GM21529 (cell line): ENCODE data around the gene NPIPB4.
A peak's percentile ranks its signal among the peaks of the same experiment; 100 is the strongest.
"Not testable (repeated sequence)": the region's sequence is repeated elsewhere in the genome, so short reads cannot be mapped to it uniquely, and the experiment has no call there.

Experiments
- ATAC-seq: cut with Tn5 transposase; IDR thresholded peaks from one replicate; pipeline ENCODE4 v1.9.1; 2021; ENCODE audit not compliant: unreplicated experiment

NPIPB4 gene

GRCh38 chr16:21857656-21858055 is at the start of gene NPIPB4:
Gene NPIPB4 (minus strand): TSS chr16:21857756. CDS start chr16:21857378, 378 bp downstream.
- not testable (repeated sequence) for ATAC-seq

DNA sequence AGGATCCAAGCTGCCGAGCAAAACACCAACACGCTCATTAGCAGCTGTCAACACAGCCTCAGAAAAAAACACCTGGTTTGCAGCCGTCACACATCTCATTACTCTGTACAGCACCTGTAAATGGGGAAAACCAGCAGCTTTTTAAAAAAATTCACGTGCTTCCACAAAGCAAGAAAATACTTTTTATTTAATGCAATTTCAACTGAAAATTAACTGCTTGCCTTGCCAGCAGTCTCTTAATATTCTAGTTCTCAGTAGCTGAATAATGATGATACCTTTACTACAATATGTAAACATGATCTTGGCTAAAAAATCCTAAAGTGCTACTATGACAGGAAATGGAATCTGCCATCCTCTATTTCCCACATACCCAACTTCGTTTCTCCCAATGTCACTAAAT is 41.4 kb upstream of the NPIPB4 start:
- ATAC-seq = not testable (repeated sequence)

- ATAC-seq = not testable (repeated sequence)
These were observed 24.4 kb upstream of the NPIPB4 start for GRCh38 chr16:21881988-21882387.

GRCh38 chr16:21837186-21837585 is 20.4 kb downstream of the NPIPB4 start:
- ATAC-seq = not testable (repeated sequence)

DNA sequence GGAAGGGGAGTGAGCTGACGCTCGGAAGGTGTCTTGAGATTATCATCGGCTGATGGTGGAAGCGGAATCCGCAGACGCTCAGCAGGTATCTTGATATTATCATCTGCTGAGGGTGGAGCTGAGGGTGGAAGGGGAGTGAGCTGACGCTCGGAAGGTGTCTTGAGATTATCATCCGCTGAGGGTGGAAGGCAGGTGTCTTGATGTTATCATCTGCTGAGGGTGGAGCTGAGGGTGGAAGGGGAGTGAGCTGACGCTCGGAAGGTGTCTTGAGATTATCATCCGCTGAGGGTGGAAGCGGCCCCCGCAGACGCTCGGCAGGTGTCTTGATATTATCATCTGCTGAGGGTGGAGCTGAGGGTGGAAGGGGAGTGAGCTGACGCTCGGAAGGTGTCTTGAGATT is 21.2 kb downstream of the NPIPB4 start:
- ATAC-seq = not testable (repeated sequence)

DNA sequence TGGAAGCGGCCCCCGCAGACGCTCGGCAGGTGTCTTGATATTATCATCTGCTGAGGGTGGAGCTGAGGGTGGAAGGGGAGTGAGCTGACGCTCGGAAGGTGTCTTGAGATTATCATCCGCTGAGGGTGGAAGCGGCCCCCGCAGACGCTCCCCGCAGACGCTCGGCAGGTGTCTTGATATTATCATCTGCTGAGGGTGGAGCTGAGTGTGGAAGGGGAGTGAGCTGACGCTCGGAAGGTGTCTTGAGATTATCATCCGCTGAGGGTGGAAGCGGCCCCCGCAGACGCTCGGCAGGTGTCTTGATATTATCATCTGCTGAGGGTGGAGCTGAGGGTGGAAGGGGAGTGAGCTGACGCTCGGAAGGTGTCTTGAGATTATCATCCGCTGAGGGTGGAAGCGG is 21.8 kb downstream of the NPIPB4 start:
- not testable (repeated sequence) for ATAC-seq

DNA sequence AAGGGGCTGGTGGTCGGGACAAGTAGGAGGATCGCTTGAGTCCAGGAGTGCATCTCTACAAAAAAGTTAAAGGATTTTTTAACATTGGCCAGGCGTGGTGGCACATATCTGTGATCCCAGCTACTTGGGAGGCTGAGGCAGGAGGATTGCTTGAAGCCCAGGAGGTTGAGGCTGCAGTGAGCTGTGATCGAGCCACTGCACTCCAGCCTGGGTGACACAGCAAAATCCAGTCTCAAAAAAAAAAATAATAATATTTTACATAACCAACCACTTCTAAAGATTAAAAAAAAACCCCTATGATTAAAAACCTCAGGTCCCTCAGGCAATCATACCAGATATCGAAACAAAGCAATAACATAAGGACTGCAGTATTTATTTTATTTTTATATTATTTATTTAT is 23.3 kb downstream of the NPIPB4 start:
- ATAC-seq = not testable (repeated sequence)

DNA sequence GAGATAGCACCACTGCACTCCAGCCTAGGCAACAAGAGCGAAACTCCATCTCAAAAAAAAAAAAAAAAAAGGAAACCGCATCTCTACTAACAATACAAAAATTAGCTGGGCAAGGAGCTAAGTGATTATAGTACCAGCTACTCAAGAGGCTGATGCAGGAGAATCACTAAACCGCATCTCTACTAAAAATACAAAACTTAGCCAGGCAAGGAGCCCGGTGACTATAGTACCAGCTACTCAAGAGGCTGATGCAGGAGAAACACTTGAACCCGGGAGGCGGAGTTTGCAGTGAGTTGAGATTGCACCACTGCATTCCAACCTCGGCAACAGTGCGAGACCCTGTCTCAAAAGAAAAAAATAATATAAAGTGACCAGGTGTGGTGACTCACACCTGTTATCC is 27.6 kb downstream of the NPIPB4 start:
- not testable (repeated sequence) for ATAC-seq

DNA sequence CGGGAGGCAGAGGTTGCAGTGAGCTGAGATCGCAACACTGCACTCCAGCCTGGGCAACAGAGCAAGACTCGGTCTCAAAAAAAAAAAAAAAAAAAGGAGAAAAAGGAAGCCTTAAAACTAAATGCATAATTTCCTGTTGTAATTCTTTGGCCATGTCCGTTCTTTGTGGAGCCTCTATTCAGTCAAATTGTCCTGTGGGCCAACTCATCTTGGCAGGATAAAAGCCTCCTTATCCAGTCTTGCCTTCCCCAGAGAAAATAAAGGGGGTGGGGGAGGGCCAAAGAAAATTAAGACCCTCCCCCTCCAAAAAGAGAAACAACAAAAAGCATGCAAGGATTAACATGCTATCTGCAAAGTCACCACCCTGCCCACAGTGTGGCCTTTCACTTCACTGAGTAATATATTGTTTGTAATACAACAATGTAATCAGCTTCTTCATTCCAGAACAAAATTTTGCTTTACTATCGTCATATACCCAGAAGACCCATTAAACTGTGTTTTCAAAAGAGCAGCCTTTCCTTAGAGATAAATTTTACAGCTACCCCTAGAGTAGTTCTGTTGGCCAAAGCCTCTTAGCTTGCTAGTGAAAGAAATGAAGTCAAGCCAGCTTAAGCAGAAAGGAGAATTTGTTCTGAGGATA is 31.4 kb downstream of the NPIPB4 start:
- ATAC-seq = not testable (repeated sequence)

DNA sequence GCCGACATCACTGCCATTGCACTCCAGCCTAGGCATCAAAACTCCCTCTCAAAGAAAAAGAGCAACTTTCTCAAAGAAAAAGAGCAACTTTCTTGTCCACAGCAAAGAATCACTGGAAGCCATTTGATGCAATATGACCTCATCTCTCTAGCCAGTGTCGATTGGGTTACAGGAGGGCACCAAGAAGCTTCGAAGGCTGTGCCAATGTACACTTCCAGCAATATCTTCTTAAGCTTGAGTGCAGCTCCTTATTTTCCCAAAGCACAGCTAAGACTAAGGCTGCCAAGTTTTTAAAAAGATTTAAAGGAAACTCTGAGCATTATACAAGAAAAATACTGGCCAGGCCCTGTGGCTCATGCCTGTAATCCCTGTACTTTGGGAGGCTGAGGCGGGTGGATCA is 32.0 kb downstream of the NPIPB4 start:
- ATAC-seq = not testable (repeated sequence)

GRCh38 chr16:21823258-21823657 is 34.3 kb downstream of the NPIPB4 start:
- not testable (repeated sequence) for ATAC-seq

- ATAC-seq = not testable (repeated sequence)
These were observed 36.6 kb downstream of the NPIPB4 start for GRCh38 chr16:21820908-21821465.

DNA sequence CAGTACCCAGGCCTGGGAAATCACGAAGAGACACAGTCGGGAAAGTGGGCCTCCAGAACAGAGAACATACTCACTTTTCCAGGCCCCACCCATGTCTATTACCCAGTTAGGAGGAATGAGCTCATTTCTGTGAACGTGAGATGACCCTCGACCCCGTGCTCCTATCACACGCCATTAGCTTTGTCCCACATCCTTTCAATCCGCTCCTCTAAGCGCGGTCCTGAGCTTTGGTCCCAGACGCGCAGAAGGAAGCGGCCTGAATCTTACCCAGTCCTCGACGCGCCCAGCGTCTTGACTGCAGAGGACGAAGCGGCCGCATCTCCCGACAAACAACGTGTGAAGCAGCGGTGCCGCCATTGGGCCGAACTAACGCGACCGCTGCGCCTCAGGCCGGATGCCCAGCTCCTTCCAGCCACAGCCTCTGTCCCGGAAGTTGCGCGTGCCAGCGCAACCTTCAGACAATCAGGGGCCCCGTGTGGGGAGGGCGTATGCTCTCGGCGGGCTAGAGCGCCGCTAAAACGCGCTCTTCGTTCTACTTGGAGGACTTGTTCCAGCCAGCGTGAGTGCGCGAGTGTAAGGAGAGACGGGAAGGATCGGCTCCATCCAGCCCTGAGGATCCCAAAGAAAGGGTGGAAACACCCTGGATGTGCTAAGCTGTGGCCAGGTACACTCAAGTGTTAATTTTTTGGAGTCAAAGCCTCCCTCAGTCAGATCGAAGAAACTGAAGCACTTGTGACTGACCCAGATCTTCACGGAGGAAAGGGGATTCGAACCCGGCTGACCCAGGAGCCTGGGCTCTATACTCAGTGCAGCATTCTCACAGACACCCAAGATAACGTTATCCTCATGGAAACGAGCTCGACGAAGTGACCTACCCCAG is 37.3 kb downstream of the NPIPB4 start:
- peak; percentile 91 for ATAC-seq

GRCh38 chr16:21819617-21820016 is 37.9 kb downstream of the NPIPB4 start:
- not testable (repeated sequence) for ATAC-seq

DNA sequence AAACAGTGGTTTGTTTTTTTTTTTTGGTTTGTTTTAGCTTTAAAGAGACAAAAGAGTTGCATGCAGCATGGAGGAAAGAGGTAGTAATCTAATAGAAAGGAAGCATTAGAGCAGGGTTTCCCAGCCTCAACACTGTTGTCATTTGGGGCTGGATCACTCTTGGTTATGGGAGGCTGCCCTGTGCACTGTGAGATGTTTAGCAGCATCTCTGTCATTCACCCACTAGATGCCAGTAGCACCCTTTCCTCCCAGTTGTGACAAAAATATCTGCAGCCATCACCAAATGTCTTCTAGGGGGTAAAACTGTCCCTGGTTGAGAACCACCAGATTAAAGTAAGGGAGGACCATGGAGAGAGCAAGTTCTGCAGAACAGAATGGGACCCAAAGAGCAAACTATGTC is 40.5 kb downstream of the NPIPB4 start:
- not testable (repeated sequence) for ATAC-seq

- ATAC-seq = not testable (repeated sequence)
These were observed 41.9 kb downstream of the NPIPB4 start for GRCh38 chr16:21815694-21816093.

DNA sequence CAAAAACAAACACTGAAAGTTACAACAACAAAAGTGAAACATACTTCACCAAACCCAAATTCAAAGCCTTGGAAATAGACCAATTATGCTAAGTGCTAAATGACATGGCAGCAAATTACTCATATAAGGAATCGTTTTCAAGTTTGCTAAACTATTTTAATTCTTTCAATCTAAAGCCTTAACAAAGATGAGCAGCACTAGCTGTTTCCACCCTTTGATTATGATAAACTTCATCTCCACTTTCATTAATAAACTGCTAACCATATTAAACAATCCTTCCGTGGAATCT is 55.2 kb downstream of the NPIPB4 start:
- ATAC-seq = not testable (repeated sequence)

- not testable (repeated sequence) for ATAC-seq
These were observed 55.8 kb downstream of the NPIPB4 start for GRCh38 chr16:21801538-21802374.

DNA sequence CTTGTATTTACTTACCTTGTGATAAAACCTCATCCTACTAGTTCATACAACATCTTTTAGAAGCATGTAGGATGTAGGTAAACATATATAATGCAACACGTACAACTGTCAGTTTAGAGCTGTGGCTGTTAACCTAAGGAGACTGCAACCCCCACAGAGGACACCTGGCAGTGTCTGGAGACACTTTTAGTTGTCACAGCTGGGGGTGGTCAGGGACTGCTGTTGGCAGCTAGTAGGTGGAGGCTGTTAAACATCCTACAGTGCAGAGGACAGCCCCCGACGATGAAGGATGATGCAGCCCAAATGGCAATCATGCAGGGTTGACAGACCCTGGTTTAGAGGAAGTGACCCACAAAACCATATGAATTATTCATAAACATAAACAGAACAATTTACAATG is 59.0 kb downstream of the NPIPB4 start:
- not testable (repeated sequence) for ATAC-seq

- not testable (repeated sequence) for ATAC-seq
These were observed 64.2 kb downstream of the NPIPB4 start for GRCh38 chr16:21793310-21793709.

GRCh38 chr16:21790506-21790905 is 67.0 kb downstream of the NPIPB4 start:
- ATAC-seq = peak; percentile 44
